GM19468 (cell line): Measurements from ENCODE around the gene KDM2B.

Source experiments
- ATAC-seq: cut with Tn5 transposase; IDR thresholded peaks from one replicate; pipeline ENCODE4 v1.9.1; 2021; ENCODE audit warnings: mild to moderate bottlenecking, moderate library complexity, moderate number of reproducible peaks; ENCODE audit not compliant: unreplicated experiment; ENCODE audit errors: extremely low read depth

Gene KDM2B

DNA sequence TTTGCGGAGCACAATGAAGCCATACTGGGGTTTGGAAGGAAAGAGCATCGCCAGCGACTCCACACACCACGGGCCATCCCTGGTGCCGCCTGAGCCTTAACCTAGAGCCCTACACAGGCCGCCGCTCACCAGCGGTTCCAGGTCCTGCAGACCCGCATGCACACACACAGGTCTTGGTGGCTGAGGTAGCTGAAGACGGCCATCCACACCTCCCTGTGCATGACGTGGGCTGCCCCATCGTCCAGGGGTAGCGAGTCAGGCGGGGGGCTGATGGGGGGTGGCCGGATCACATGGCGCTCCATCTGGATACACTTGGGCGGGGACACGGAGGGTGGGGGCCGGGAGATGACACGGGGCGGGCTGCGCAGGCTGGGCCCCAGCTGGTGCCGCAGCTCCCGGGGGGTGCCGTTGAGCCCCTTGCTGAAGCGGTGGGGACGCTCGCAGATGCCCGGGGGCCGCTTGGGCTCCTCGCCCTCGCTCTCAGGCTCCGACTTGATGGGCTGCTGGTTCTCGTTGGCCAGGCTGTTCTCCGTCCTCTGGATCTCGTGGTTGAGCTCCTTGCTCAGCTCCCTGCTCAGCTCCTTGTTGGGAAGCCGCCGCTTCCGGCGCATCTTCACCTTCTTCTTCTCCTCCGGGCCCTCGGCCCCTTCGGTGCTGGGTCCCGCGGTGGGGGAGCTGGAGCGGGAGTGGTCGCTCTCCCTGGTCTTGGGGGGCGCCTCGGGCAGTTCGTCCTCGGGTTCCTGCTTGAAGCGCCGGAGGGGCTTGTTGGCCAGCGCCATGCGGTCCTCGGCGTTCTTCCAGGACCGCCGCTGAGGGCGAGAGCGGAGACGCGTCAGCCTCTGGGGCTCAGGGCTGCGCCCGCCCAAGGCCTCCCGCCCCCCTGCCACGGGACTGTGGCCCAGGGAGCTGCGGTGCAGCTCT lies 138.5 kb downstream of the KDM2B start:
- no peak for ATAC-seq

- ATAC-seq = no peak
These were observed 139.3 kb downstream of the KDM2B start for GRCh38 chr12:121441555-121441954.

- no peak for ATAC-seq
These were observed 140.1 kb downstream of the KDM2B start for GRCh38 chr12:121440768-121441167.

DNA sequence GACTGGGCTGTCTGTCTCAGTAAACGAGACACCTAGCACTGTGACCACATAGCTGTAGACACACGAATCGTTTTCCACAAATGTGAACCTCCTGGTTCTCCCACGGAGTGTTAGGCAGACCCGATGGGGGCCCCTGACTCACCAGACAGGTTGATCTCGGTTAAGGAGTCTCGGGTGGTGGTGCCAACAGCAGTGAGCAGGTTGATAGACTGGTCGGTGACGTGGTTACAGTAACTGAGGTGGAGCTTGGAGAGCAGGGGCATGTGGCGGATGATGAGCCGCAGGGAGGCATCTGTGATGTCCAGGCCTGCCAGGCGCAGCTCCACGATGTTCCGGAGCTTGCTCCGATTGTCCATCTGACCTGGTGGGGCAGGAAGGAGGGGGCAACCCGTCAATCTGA lies 141.1 kb downstream of the KDM2B start:
- no peak for ATAC-seq

GRCh38 chr12:121438905-121439304 lies 141.9 kb downstream of the KDM2B start:
- no peak for ATAC-seq

- ATAC-seq = no peak
These were observed 144.1 kb downstream of the KDM2B start for GRCh38 chr12:121436706-121437105.

- ATAC-seq = no peak
These were observed 147.9 kb downstream of the KDM2B start for GRCh38 chr12:121432740-121433480.

- no peak for ATAC-seq
These were observed 149.9 kb downstream of the KDM2B start for GRCh38 chr12:121430833-121431415.

- ATAC-seq = no peak
These were observed 151.9 kb downstream of the KDM2B start for GRCh38 chr12:121428883-121429282.

DNA sequence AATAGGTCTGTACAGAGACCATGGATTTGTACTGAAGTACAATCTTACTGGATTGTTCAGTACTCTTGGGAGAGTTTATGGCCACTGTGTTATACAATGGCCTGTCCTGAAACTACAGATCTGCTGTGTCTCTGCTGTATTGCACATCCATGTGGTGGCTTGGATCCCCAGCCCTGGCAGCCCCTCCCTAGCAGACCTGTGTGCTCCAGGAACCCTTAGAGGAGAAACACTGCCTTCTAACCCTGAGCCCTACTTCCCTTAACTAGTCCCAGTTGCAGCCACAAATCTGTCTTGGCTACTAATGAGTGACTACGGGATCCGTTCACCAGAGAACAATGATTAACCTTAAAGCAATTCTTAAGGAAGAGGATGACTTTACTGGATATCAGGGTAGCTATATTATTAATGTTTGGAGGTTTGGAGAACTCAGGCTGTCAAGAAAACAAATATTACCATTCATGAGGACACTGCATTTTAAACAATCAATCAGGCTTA lies 153.2 kb downstream of the KDM2B start:
- ATAC-seq = no peak

GRCh38 chr12:121424624-121424975 lies 156.2 kb downstream of the KDM2B start:
- no peak for ATAC-seq

DNA sequence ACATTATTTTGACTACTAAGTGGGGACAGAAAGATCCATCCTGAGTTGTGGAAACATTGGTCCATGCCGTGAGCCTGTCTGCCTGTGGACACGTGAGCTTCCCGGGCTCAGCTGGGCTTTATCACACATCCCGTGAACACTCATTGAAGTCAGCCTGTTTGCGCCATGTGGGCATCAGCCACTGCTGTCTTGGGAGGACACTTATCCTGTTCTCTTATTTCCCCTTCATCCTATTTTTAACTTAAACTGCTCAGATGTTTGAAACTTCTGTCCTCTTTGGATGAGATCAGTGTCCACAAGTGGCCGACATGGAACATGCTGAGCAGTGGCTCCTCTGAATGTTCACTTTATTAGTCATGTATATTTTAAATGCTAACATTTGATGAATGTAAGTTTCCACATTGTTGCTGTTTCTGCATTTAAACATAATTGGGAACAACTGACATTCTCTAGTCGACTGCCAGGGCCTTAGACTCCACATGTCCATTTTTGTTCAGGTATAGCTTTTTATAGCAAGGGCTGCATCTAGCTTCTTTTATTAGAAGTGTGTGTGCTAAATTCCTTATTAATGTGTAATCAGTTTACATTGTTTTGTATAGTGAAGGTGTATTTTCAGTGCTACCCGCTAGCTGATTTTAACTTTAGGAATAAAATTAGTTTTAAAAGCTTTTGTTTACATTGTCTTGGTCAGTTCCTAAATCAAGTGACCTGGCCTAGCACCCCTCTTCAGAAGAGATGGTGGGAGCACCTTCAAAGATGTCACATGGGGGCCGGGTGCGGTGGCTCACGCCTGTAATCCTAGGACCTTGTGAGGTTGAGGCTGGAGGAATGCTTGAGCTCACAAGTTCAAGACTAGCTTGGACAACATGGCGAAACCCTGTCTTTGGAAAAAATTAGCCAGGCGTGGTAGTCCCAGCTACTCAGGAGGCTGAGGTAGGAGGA lies 156.9 kb downstream of the KDM2B start:
- no peak for ATAC-seq

DNA sequence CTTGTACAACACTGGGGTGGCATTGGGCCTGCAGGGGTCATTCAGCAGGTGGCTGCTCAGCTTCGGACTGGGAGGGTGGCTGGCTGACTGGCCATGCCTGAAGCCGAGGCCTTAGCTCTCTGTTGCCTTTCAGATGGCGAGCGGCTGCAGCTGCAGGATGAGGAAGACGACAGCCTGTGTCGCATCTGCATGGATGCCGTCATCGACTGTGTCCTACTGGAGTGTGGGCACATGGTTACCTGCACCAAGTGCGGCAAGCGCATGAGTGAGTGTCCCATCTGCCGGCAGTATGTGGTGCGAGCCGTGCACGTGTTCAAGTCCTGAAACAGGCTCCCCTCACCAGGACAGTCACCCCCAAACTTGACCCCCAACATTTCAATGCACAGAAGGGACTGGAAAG lies 157.6 kb downstream of the KDM2B start:
- ATAC-seq = no peak

DNA sequence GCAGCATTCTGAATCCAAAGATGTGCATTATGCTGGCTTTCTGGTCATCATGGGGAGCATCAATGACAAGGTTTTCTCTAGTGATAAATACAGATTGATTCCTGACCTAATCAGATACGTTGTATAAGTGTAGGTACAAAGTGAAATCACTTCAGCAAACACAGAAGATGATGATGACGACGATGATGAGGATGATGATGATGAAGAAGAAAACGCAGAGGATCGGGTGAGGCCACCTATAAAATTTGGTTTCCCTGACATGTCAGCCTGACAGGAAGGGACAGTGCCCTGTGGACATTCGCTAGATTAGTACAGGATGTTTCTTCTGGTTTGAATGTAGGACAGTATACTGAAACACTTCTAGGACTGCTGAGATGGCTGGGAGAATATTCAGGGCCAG lies 160.7 kb downstream of the KDM2B start:
- ATAC-seq = no peak

DNA sequence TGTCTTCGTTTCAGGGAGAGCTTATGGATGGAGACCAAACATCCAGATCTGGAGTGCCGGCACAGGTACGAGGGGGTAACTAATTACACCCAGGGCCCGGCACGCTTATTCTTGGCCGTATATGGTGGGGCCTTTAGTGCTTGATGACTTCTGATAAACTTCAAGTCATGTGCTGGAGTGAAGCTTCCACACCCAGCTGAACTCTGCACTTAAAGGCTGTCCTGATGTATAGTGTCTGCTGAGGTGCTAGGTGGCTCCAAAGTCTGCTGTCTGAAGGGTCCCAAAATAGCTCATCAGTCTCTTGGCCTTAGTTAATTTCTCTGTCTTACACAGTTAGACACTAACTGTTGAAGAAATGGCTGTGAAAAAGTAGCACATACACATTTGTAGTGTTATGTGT lies 163.0 kb downstream of the KDM2B start:
- no peak for ATAC-seq

GRCh38 chr12:121413917-121414316 lies 166.9 kb downstream of the KDM2B start:
- no peak for ATAC-seq

DNA sequence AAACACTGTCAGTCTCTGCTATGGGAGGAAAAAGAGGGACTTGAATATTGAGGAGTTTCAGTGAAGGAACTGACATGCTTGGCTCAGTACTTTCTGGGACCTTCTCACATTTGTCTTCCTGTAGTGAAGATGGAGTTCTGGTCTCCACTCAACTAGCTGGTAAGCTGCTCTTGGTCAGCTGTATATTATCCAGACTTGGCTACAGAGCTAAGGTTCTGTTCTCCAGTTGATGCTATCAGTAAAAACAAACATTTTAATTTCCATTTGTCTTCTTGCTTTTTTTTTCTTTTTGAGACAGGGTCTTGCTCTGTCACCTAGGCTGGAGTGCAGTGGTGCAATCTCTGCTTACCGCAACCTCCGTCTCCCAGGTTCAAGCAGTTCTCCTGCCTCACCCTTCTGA lies 175.6 kb downstream of the KDM2B start:
- no peak for ATAC-seq

DNA sequence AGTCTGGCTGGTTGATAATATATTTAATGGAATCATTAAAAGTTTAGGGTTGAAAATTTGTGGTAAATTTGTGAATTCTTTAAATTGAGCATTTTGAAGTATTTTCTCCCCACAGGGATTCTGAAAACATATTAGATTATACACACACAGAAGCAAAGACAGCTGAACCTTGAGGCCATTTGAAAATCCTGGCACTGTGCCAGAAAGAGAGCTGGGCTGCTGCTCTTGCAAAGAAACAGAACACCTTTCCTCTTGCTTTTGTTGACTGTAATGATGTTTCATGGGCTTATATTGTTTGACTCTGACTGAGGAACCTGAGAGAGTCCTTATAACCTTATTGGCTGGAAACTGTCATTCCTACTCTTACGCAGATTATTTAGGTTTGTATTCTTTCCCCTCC lies 176.1 kb downstream of the KDM2B start:
- no peak for ATAC-seq

GRCh38 chr12:121403721-121404120 lies 177.1 kb downstream of the KDM2B start:
- ATAC-seq = no peak
